Activated B cell treated with CpG ODN at 0.5 μM for 24 hours (primary cell): ENCODE results near the gene KIF26B. TPM values are rescaled to one million over a fixed set of nuclear protein-coding genes. Genes with fewer than 3 reads are reported as not detected.
"Not testable (repeated sequence)": the region's sequence is repeated elsewhere in the genome, so short reads cannot be mapped to it uniquely, and the experiment has no call there.

Experiments
- ATAC-seq: fragments of 200-7000 bp; cut with Tn5 transposase; one replicate; pipeline ENCODE4 v1.10.0; 2021; ENCODE audit warnings: low read depth, mild to moderate bottlenecking, moderate library complexity
- CTCF ChIA-PET: fragments of 350-600 bp; sonication (Branson Sonifier 250); formaldehyde crosslinking; loops from one replicate; lab custom pipeline; 2021; ENCODE audit warnings: antibody characterized with exemption; lab: Charles Lee
- POLR2A ChIA-PET: fragments of 350-600 bp; sonication (Branson Sonifier 250); formaldehyde crosslinking; loops from one replicate; lab custom pipeline; 2021; ENCODE audit warnings: antibody characterized with exemption; lab: Charles Lee
- DNase-seq: peaks from one replicate; pipeline ENCODE4 v3.0.0; 2022
- H3K27ac Mint-ChIP-seq: one replicate; pipeline ENCODE4 v1.8.0; 2020; ENCODE audit warnings: mixed read lengths
- H3K27me3 Mint-ChIP-seq: one replicate; pipeline ENCODE4 v1.8.0; 2021; ENCODE audit warnings: mixed read lengths
- H3K36me3 Mint-ChIP-seq: one replicate; pipeline ENCODE4 v1.8.0; 2021; ENCODE audit warnings: low read depth, mixed read lengths
- H3K4me1 Mint-ChIP-seq: one replicate; pipeline ENCODE4 v1.8.0; 2021; ENCODE audit warnings: mixed read lengths
- H3K4me3 Mint-ChIP-seq: one replicate; pipeline ENCODE4 v1.8.0; 2020; ENCODE audit warnings: mild to moderate bottlenecking, mixed read lengths
- H3K9me3 Mint-ChIP-seq: one replicate; pipeline ENCODE4 v1.8.0; 2020; ENCODE audit warnings: mixed read lengths
- CTCF ChIP-seq: fragments of 200-600 bp; IDR thresholded peaks from one replicate; pipeline ENCODE4 v1.8.0; 2022; ENCODE audit warnings: antibody characterized with exemption, mild to moderate bottlenecking
- intact Hi-C: fragments of 100-400 bp; cut with micrococcal nuclease; formaldehyde crosslinking; loops from one replicate; pipeline ENCODE4 v1.15.1; 2024
- total RNA-seq: library from RNA; stranded (reverse); gene quantifications from 2 replicates; pipeline ENCODE4 v1.2.3, GENCODE V29; 2022

Gene KIF26B
- total RNA-seq, 1 donor from 2014 or later = 1.7 TPM

- Mint-ChIP-seq H3K27me3 (no peaks in the 10 kb centered on the region), H3K4me1 (peaks cover 25% of the 10 kb centered on the region), H3K4me3 (no peak overlapping the region), H3K9me3 (peaks cover 2% of the 10 kb centered on the region), H3K36me3 (no peaks in the 10 kb centered on the region), H3K27ac (no peak overlapping the region)
- ChIA-PET POLR2A (no interaction called here), CTCF (no interaction called here)
- DNase-seq (no peak), ATAC-seq (no peak)
- TF ChIP-seq CTCF = no peak
- intact Hi-C loops = no loop called here
These were observed 517.4 kb downstream of the KIF26B start for GRCh38 chr1:245671966-245672767.

- H3K27me3 Mint-ChIP-seq, ATAC-seq, CTCF ChIA-PET: not testable (repeated sequence)
These were observed 518.3 kb downstream of the KIF26B start for GRCh38 chr1:245672836-245673656.

GRCh38 chr1:245673881-245674414 is 519.2 kb downstream of the KIF26B start:
- ATAC-seq (peak; percentile 75), DNase-seq (no peak)
- intact Hi-C loops = no loop called here
- ChIA-PET CTCF (no interaction called here), POLR2A (no interaction called here)
- H3K4me3 Mint-ChIP-seq = no peak overlapping the region
- peaks cover 25% of the 10 kb centered on the region for H3K4me1 Mint-ChIP-seq
- no peaks in the 10 kb centered on the region for H3K36me3 Mint-ChIP-seq
- no peaks in the 10 kb centered on the region for H3K27me3 Mint-ChIP-seq
- H3K27ac Mint-ChIP-seq = no peak overlapping the region
- peaks cover 2% of the 10 kb centered on the region for H3K9me3 Mint-ChIP-seq
- no peak for TF ChIP-seq CTCF

More at GRCh38 chr1:245672836-245673656, 518.3 kb downstream of the KIF26B start:
- DNase-seq, H3K36me3 Mint-ChIP-seq, H3K4me3 Mint-ChIP-seq, H3K9me3 Mint-ChIP-seq, intact Hi-C loops, POLR2A ChIA-PET, H3K27ac Mint-ChIP-seq: not testable (repeated sequence)
- peaks cover 25% of the 10 kb centered on the region for H3K4me1 Mint-ChIP-seq

GRCh38 chr1:245677461-245678240 is 522.9 kb downstream of the KIF26B start:
- TF ChIP-seq CTCF = no peak
- intact Hi-C loops = no loop called here
- H3K27ac Mint-ChIP-seq = no peak overlapping the region
- ATAC-seq (no peak), DNase-seq (no peak)
- CTCF ChIA-PET = no interaction called here
- no peak overlapping the region for H3K4me3 Mint-ChIP-seq
- POLR2A ChIA-PET = no interaction called here
- H3K27me3 Mint-ChIP-seq = no peaks in the 10 kb centered on the region
- H3K9me3 Mint-ChIP-seq = no peaks in the 10 kb centered on the region
- no peaks in the 10 kb centered on the region for H3K36me3 Mint-ChIP-seq
- H3K4me1 Mint-ChIP-seq = peaks cover 38% of the 10 kb centered on the region

GRCh38 chr1:245678860-245679411 is 524.2 kb downstream of the KIF26B start:
- H3K27me3 Mint-ChIP-seq = no peaks in the 10 kb centered on the region

More at GRCh38 chr1:245678860-245679411, 524.2 kb downstream of the KIF26B start:
- intact Hi-C loops = no loop called here
- H3K4me1 Mint-ChIP-seq = peaks cover 32% of the 10 kb centered on the region
- H3K4me3 Mint-ChIP-seq = no peak overlapping the region
- ATAC-seq (no peak), DNase-seq (no peak)
- no peak overlapping the region for H3K27ac Mint-ChIP-seq
- H3K9me3 Mint-ChIP-seq = no peaks in the 10 kb centered on the region
- ChIA-PET POLR2A (no interaction called here), CTCF (no interaction called here)
- no peaks in the 10 kb centered on the region for H3K36me3 Mint-ChIP-seq
- no peak for TF ChIP-seq CTCF
